Activated CD4-positive, alpha-beta T cell treated with anti-CD3 and anti-CD28 coated beads, Interleukin-2, Interleukin-4, amounts not matched to agents 100 ng/mL and 50 ng/mL, durations not matched to agents 16 hours and 8 hours (primary cell): ENCODE results near the gene MEPCE.

Experiments used
- DNase-seq: peaks from one replicate; pipeline ENCODE4 v3.0.0-alpha.2; 2020; ENCODE audit warnings: low spot score

Gene MEPCE

GRCh38 chr7:100406767-100407166, 22.9 kb upstream of the MEPCE start:
- no peak for DNase-seq

- peak; percentile 69 for DNase-seq
Measured at GRCh38 chr7:100407285-100408180, 22.1 kb upstream of the MEPCE start.

- DNase-seq, result no peak
Measured at GRCh38 chr7:100411101-100411500, 18.5 kb upstream of the MEPCE start.

- DNase-seq, result no peak
Measured at GRCh38 chr7:100413346-100413745, 16.3 kb upstream of the MEPCE start.

GRCh38 chr7:100413889-100414288, 15.7 kb upstream of the MEPCE start:
- DNase-seq, result no peak

GRCh38 chr7:100415448-100415847, 14.2 kb upstream of the MEPCE start:
- DNase-seq, result no peak

GRCh38 chr7:100418930-100419659, 10.5 kb upstream of the MEPCE start:
- no peak for DNase-seq

GRCh38 chr7:100419660-100420226, 9.9 kb upstream of the MEPCE start:
- no peak for DNase-seq

GRCh38 chr7:100423315-100423714, 6.3 kb upstream of the MEPCE start:
- no peak for DNase-seq

- DNase-seq, result no peak
Measured at GRCh38 chr7:100425347-100425746, 4.3 kb upstream of the MEPCE start.

- DNase-seq, result no peak
Measured at GRCh38 chr7:100426516-100426915, 3.1 kb upstream of the MEPCE start.

GRCh38 chr7:100427762-100428198, 1.9 kb upstream of the MEPCE start:
- no peak for DNase-seq

GRCh38 chr7:100428199-100428966, 1.2 kb upstream of the MEPCE start, which contains the start of gene ZCWPW1:
Gene ZCWPW1, minus strand, starts transcription at chr7:100428703. Its CDS starts 8,054 bp downstream, at chr7:100420649.
- peak; percentile 97 for DNase-seq

GRCh38 chr7:100428967-100429636, 529 bp upstream of the MEPCE start:
- DNase-seq, result peak; percentile 100

GRCh38 chr7:100430493-100431285, 1.1 kb downstream of the MEPCE start:
- DNase-seq, result no peak

- DNase-seq, result no peak
Measured at GRCh38 chr7:100431286-100431735, 1.7 kb downstream of the MEPCE start.

GRCh38 chr7:100432053-100432452, 2.4 kb downstream of the MEPCE start:
- no peak for DNase-seq

- no peak for DNase-seq
Measured at GRCh38 chr7:100432621-100433275, 3.1 kb downstream of the MEPCE start.

- DNase-seq, result no peak
Measured at GRCh38 chr7:100433276-100433591, 3.6 kb downstream of the MEPCE start.
